K562 (cell line): ENCODE data around the gene SPATS1. TPM values are rescaled to one million over a fixed set of nuclear protein-coding genes. Genes with fewer than 3 reads are reported as not detected.

Experiments used
- CHD7 ChIP-seq: fragments of 200-600 bp; sonication (generic); IDR thresholded peaks from one replicate; pipeline ENCODE4 v1.6.1; 2012; ENCODE audit warnings: mild to moderate bottlenecking, low read depth, low read length, inconsistent platforms
- CLOCK ChIP-seq: fragments of 250-450 bp; sonication (Bioruptor Pico); IDR thresholded peaks from 2 replicates; pipeline ENCODE4 v1.4.0; 2020; ENCODE audit warnings: mild to moderate bottlenecking, moderate library complexity, borderline replicate concordance
- MAZ ChIP-seq, 2 experiments: fragments of 450-650 bp in 1 of 2; sonication (generic) in 1 of 2; formaldehyde crosslinking; IDR thresholded peaks in 1 of 2; conservative IDR thresholded peaks in 1 of 2; 2 replicates each; pipeline versions ENCODE4 v1.4.0 to v1.5.0; 2020; ENCODE audit warnings: mild to moderate bottlenecking in 1 of 2, missing genetic modification reagents in 1 of 2
- MTA1 ChIP-seq: fragments of 450-650 bp; IDR thresholded peaks from 2 replicates; pipeline ENCODE4 v1.6.1; 2017; ENCODE audit warnings: borderline replicate concordance
- MYC ChIP-seq, 2 experiments: fragments of 250-450 bp in 1 of 2; sonication (Bioruptor Pico) in 1 of 2; IDR thresholded peaks; 2 replicates each; pipeline versions ENCODE4 v1.5.1 to v1.6.1; 2012 to 2021; ENCODE audit warnings: low read depth in 2 of 2, borderline replicate concordance in 1 of 2, improper control_type of control experiment in 1 of 2, low read length in 1 of 2, mild to moderate bottlenecking in 1 of 2, moderate library complexity in 1 of 2
- RFX7 ChIP-seq: fragments of 250-450 bp; sonication (Bioruptor Pico); IDR thresholded peaks from 2 replicates; pipeline ENCODE4 v1.5.1; 2021; ENCODE audit warnings: mild to moderate bottlenecking
- SRSF1 ChIP-seq: fragments of 200-400 bp; formaldehyde crosslinking; IDR thresholded peaks from 2 replicates; pipeline ENCODE4 v1.6.1; 2017; ENCODE audit warnings: mild to moderate bottlenecking, low read depth, low read length, moderate library complexity
- STAG1 ChIP-seq: sonication (generic); formaldehyde crosslinking; IDR thresholded peaks from 2 replicates; pipeline ENCODE4 v1.5.0; 2020; ENCODE audit warnings: missing genetic modification reagents, borderline replicate concordance
- ZNF444 ChIP-seq: fragments of 250-450 bp; sonication (Bioruptor Pico); IDR thresholded peaks from 2 replicates; pipeline ENCODE4 v1.4.0; 2020; ENCODE audit warnings: mild to moderate bottlenecking, moderate library complexity
- ZNF655 ChIP-seq: fragments of 250-450 bp; sonication (Bioruptor Pico); IDR thresholded peaks from 2 replicates; pipeline ENCODE4 v1.5.0; 2021
- polyA plus RNA-seq, 8 experiments: library from polyadenylated mRNA; depleted of rRNA in 4 of 8; stranded (reverse) in 5 of 8; unstranded in 3 of 8; fragments of >200 nt; fragmentation: Nextera tagmentation in 2 of 8; fragmentation: Illumina TruSeq in 1 of 8; extraction: Ambion mirVana in 2 of 8; extraction: Trizol in 1 of 8; gene quantifications; 2 replicates each; pipeline versions ENCODE4 v1.2.1 to v1.2.3, GENCODE V29; 2011 to 2014; ENCODE audit warnings: inconsistent platforms in 1 of 8, missing spikeins in 1 of 8
- total RNA-seq, 7 experiments: library from RNA; depleted of rRNA in 6 of 7; stranded (reverse); fragments of >200 nt in 6 of 7; fragmentation: Illumina TruSeq in 2 of 7; extraction: Trizol in 2 of 7; gene quantifications; 2 replicates each; pipeline versions ENCODE4 v1.2.1 to v1.2.3, GENCODE V29; 2011 to 2021; ENCODE audit warnings: low replicate concordance in 1 of 7

The SPATS1 gene
- total and polyA plus RNA-seq, 9 of the 15 experiments (the other 6 are each of a cell fraction or from before 2014, with no cell fraction given) = not detected

GRCh38 chr6:44387346-44388134 lies 45.1 kb downstream of the SPATS1 start, which contains the start of gene CDC5L (continued):
- TF ChIP-seq MYC (IDR thresholded peaks at IDR 0.05; ENCODE audit: low read depth, low read length) (peak; percentile 68), MYC (CRISPR knock-in tag; IDR thresholded peaks at IDR 0.05; ENCODE audit: borderline replicate concordance, low read depth) (peak; percentile 78; the same call in 1 of the 2 replicates), ZNF444 (CRISPR knock-in tag) (no peak), CHD7 (no peak), CLOCK (CRISPR knock-in tag) (no peak), ZNF655 (no peak), SRSF1 (no peak), RFX7 (CRISPR knock-in tag) (no peak), MAZ (CRISPR knock-in tag; conservative IDR thresholded peaks at IDR 0.05 in 1 of 2, IDR thresholded peaks at IDR 0.05 in 1 of 2) (peak; percentile 82 to 92), STAG1 (no peak), MTA1 (no peak)
